Activated CD8-positive, alpha-beta T cell treated with anti-CD3 and anti-CD28 coated beads for 36 hours (primary cell): ENCODE measurements around the gene CTDP1. TPM values are rescaled to one million over a fixed set of nuclear protein-coding genes. Genes with fewer than 3 reads are reported as not detected.

Experiments used
- ATAC-seq: fragments of 200-7000 bp; cut with Tn5 transposase; one replicate; pipeline ENCODE4 v1.10.0; 2021; ENCODE audit warnings: mild to moderate bottlenecking, moderate library complexity
- CTCF ChIA-PET: fragments of 350-600 bp; sonication (Branson Sonifier 250); formaldehyde crosslinking; loops from one replicate; lab custom pipeline; 2021; ENCODE audit warnings: antibody characterized with exemption; lab: Charles Lee
- POLR2A ChIA-PET: fragments of 350-600 bp; sonication (Branson Sonifier 250); formaldehyde crosslinking; loops from one replicate; lab custom pipeline; 2021; ENCODE audit warnings: antibody characterized with exemption; lab: Charles Lee
- DNase-seq: peaks from one replicate; pipeline ENCODE4 v3.0.0-alpha.2; 2020
- H3K27ac Mint-ChIP-seq: one replicate; pipeline ENCODE4 v1.8.0; 2021; ENCODE audit warnings: mild to moderate bottlenecking, mixed read lengths
- H3K27me3 Mint-ChIP-seq: one replicate; pipeline ENCODE4 v1.8.0; 2021; ENCODE audit warnings: mixed read lengths
- H3K36me3 Mint-ChIP-seq: one replicate; pipeline ENCODE4 v1.8.0; 2021; ENCODE audit warnings: low read depth, mixed read lengths
- H3K4me1 Mint-ChIP-seq: one replicate; pipeline ENCODE4 v1.8.0; 2021; ENCODE audit warnings: low read depth, mixed read lengths
- H3K4me3 Mint-ChIP-seq: one replicate; pipeline ENCODE4 v1.8.0; 2021; ENCODE audit warnings: mild to moderate bottlenecking, moderate library complexity, mixed read lengths
- H3K9me3 Mint-ChIP-seq: one replicate; pipeline ENCODE4 v1.8.0; 2021; ENCODE audit warnings: mixed read lengths
- CTCF ChIP-seq: fragments of 200-600 bp; IDR thresholded peaks from one replicate; pipeline ENCODE4 v1.8.0; 2022; ENCODE audit warnings: antibody characterized with exemption, mild to moderate bottlenecking
- intact Hi-C: fragments of 100-400 bp; cut with micrococcal nuclease; formaldehyde crosslinking; loops from one replicate; pipeline ENCODE4 v1.10.0; 2022
- total RNA-seq, 2 experiments: library from RNA; stranded (reverse); gene quantifications; one replicate each; pipeline ENCODE4 v1.2.3, GENCODE V29; 2021

CTDP1 gene
- total RNA-seq, 2 experiments from 2014 or later, result 54.9 to 55.6 TPM

GRCh38 chr18:79736846-79737245 is 57.2 kb downstream of the CTDP1 start:
- Mint-ChIP-seq H3K27me3 (no peaks in the 10 kb centered on the region), H3K27ac (no peak overlapping the region), H3K9me3 (peaks cover under 1% of the 10 kb centered on the region), H3K36me3 (peaks cover 77% of the 10 kb centered on the region), H3K4me1 (no peaks in the 10 kb centered on the region), H3K4me3 (no peak overlapping the region)
- DNase-seq (no peak), ATAC-seq (no peak)
- intact Hi-C loops, result no loop called here
- no peak for TF ChIP-seq CTCF
- ChIA-PET POLR2A (no interaction called here), CTCF (no interaction called here)

DNA sequence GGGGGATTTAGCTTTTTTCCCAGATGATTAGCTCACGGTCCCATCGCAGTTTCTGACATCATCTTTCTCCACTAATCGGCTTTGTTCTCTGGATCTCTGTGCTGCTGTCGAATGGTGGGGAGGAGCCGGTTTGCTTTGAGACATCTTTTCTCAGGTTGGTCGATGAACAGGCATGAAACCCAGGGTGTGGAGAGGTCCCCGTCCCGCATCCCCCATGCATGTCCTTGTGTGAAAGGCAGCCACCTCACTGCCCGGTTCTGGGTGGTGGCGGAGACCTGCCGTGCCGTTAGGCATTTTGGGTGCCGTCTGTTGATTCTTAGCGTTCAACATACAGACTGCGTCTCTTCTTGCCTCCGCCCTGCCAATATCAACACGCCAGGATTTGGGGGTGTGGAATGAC is 57.8 kb downstream of the CTDP1 start:
- Mint-ChIP-seq H3K9me3 (no peaks in the 10 kb centered on the region), H3K27ac (no peak overlapping the region), H3K27me3 (no peaks in the 10 kb centered on the region), H3K36me3 (peaks cover 74% of the 10 kb centered on the region), H3K4me1 (no peaks in the 10 kb centered on the region), H3K4me3 (no peak overlapping the region)
- intact Hi-C loops, result no loop called here
- ATAC-seq (no peak), DNase-seq (no peak)
- no peak for TF ChIP-seq CTCF
- ChIA-PET POLR2A (no interaction called here), CTCF (no interaction called here)

DNA sequence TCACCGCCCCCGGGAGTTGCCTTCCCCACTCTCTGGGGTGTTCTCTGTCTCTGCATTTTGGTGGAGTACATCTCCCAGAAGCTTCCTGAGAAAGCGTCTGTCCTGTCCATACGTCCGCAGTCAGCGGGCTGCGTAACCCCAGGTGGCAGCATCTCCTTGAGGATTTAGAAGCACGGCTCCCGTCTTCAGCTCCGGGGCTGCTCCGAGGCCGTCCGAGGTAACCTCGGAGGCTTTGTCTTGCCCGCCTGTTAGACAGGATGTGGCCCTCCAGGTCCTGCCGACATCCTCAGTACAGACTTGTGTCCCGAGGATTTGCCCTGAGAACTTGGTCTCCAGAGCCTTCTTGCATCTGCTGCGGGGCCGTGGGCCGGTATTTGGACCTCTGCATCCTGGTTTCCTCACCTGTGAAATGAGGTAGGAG is 58.4 kb downstream of the CTDP1 start:
- H3K27me3 Mint-ChIP-seq, result no peaks in the 10 kb centered on the region
- intact Hi-C loops, result no loop called here
- ATAC-seq, result no peak
- no peak for TF ChIP-seq CTCF
- peaks cover 76% of the 10 kb centered on the region for H3K36me3 Mint-ChIP-seq
- H3K27ac Mint-ChIP-seq, result no peak overlapping the region
- no peaks in the 10 kb centered on the region for H3K9me3 Mint-ChIP-seq
- no peaks in the 10 kb centered on the region for H3K4me1 Mint-ChIP-seq
- CTCF ChIA-PET, result no interaction called here
- DNase-seq, result no peak
- no peak overlapping the region for H3K4me3 Mint-ChIP-seq
- POLR2A ChIA-PET, result no interaction called here

DNA sequence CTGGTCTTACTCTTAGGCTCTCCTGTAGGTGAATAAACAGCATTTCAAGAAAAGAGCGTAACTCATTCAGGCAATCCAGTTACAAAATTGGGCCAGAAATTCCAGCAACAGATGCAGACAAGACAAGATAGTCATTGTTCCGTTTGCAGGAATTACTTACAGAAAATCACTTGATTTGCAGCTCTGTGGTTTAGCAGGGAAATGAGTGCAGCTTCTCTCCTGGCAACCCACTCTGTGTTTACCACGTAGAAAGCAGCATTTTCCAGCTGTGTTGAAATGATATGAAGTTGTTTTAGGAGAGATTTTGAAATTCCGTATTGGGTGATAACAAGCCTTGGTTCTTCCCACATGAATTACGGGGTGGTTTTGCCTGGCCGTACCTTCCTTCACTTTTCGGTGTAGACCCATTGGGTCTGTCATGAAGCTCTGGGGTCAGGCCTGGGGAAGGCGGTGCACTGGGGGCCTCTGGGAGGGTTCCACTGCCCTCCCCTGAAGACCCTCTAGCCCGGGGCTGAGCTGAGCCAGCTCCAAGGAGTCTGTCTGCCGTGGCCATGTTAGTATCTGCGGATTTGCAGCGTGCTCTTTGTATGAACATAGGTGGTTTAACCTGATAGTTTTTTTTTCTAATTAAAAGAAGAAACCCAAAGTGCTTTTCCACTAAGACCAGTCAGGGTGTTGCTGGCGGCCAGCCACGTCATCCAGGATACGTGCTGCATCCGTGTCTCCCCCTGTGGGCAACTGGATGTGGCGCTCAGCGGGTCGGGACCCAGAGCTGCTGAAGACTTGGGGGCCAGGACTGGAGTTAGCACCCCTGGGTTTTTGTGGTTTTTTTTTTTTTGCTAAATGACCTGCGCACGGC is 59.2 kb downstream of the CTDP1 start:
- peaks cover 75% of the 10 kb centered on the region for H3K36me3 Mint-ChIP-seq
- DNase-seq, result no peak
- CTCF ChIA-PET, result no interaction called here

More for the DNA sequence above, 59.2 kb downstream of the CTDP1 start:
- Mint-ChIP-seq H3K4me1 (no peaks in the 10 kb centered on the region), H3K27ac (no peak overlapping the region), H3K4me3 (no peak overlapping the region), H3K27me3 (no peaks in the 10 kb centered on the region), H3K9me3 (no peaks in the 10 kb centered on the region)
- intact Hi-C loops, result no loop called here
- TF ChIP-seq CTCF, result no peak
- POLR2A ChIA-PET, result no interaction called here
- ATAC-seq, result no peak
